NCI-H2171 treated with DMSO at 0.1 percent for 48 hours (cell line): ENCODE results near the gene CTNND2.

ENCODE experiments used
- DNase-seq: peaks from one replicate; lab custom pipeline; 2025; lab: John Stamatoyannopoulos, UW

CTNND2 gene

DNA sequence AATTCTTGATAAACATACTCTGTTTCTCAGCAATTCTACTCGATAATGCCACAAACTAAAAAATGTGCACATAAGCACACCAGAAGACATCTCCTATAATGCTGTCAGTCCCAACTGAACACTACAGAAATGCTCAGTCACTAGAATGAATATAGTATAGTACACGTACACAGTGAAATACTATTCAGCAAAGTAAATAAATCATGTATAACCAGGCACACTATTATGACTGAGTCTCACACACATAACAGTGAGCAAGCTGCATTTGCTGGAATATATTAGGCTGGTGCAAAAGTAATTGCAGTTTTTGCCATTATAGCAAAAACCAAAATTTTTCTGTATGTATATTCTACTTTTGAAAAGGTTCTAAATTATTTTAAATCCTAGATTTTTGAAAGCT, 310.2 kb downstream of the CTNND2 start:
- DNase-seq, result peak; percentile 67

DNA sequence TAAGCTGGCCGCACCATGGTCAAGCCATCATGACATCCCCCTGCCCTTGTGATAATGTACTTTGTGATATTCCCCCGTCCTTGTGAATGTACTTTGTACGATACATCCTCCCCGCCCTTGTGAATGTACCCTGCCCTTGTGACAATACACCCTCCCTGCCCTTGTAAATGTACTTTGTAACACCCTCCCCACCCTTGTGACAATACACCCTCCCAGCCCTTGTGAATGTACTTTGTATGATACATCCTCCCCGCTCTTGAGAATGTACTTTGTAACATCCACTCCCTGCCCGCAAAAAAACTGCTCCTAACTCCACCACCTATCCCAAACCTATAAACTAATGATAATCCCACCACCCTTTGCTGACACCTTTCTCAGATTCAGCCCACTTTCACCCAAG, 313.8 kb downstream of the CTNND2 start:
- DNase-seq, result no peak

DNA sequence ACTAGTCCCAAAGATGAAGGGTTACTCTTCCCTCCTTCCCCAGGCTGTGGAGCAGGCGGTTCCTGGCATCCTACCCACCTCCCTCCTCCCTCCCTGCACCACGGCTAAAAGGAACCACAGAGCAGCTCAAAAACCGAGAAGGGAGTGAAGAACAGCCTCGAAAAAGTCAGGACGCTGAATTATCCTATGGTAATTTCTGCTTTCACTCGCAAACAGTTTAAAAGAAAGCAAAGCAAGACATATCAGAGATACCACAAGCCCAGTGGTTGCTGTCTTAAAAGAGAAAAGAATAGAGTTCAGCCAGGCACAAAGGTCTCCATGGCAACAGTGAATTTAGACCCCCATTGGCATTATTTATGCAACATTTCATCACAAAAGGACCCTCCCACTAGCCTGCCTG, 315.4 kb downstream of the CTNND2 start:
- peak; percentile 88 for DNase-seq

DNA sequence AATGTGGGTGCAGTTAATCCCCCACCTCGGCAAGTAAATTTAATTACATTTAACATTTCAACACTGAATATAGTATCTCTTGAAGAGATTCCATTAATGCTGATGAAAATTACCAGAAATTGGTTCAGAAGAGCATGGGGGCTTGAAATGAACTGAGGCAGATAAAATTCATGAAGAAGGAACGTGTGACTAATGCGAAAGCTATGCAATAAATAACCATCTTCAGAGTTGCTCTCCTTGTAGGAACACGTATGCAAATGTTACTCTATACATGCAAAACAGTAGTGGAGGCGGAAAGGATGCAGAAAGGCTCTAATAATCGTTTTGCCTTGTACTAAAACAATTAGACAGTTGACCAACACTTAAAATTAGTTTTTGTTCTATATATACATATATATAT, 320.2 kb downstream of the CTNND2 start:
- DNase-seq, result no peak

DNA sequence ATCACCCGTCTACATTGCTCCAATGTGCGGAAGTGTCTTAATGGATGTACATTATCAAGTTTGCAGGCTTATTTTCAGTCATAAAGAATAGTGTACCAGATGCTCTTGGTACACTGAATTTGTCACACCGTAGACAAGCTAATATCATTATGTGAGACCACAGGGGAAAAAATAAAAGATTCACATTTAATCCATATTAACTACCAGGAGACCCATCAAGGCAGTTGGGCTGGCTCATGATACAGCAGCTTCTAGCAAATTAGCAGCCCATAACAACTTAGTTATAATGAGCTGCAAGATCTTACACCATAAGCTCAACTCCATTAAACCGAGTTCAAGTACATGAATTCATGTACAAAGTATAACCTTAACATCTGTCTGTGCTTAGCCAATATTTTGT, 324.9 kb downstream of the CTNND2 start:
- DNase-seq, result peak; percentile 26

DNA sequence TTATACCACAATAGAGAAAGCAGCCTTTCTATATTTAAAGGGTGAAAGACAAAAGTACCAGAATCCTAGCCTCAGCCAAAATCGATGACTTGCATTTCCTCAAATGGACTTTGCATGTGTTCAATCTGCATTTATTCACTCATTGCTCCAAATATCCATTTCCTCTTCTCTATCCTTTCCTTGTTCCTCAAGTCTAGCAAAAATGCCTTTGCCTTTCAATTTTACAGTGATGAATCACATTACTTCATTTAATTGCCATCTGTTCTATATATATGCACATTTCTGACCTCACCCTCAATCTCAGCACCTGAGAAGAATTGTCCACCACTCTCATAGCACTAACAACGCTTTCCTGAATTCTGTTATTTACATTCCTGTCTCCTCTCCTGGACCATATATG, 329.5 kb downstream of the CTNND2 start:
- DNase-seq, result no peak

DNA sequence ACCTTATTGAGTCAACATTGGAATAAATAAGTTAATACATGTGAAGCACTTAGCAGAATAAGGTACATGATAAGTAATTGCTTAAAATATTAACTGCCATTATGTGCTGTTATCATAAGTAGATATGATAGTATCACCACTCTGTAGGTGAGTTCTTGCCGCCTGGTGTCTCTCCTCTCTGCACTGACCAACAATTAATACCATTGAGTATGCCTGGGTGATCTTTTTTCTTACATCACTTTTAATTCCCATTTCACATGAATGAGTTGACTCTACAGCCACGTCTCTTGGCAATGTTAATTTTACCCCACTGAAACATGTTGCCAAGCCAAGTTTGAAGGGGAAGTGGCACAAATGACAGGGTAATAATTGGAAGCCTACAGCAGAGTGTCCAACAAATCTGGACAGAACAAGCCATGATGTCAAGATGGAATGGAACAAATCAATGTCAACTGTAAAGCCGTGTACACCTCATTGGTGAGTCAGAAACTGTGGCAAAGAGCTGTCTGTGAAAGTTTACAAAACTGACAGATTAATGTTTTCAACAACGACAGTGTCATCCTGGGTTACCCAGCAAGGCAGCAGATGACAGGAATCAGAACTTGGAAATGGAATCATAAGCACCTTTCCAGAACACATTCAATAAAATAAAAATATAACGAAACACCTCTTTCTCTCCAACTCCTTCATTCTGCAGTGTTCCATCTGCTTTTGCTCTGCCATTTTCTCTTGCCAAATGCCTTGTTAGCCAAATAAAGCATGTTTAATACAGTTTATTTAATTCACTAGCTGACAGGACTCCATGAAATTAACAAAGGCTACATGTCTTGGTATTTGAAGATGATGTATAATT, 330.9 kb downstream of the CTNND2 start:
- no peak for DNase-seq

DNA sequence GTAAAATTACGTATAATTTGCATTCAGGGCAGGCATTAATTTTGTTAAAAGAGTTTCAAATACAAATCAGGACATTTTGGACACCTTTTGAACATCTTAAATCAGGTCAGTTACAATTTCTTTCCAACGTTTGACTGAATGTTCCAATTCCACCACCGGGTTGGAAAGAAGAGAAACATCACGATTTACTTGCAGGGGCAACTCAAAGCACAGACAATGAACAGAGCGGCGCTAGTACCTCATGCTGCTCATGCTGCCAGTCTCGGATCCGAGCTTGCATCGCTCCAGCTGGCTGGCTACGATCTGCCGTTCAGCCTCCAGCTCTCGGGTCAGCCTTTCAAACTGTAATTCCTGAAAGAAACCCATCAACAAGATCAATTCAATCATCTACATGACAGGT, 339.5 kb downstream of the CTNND2 start:
- no peak for DNase-seq

DNA sequence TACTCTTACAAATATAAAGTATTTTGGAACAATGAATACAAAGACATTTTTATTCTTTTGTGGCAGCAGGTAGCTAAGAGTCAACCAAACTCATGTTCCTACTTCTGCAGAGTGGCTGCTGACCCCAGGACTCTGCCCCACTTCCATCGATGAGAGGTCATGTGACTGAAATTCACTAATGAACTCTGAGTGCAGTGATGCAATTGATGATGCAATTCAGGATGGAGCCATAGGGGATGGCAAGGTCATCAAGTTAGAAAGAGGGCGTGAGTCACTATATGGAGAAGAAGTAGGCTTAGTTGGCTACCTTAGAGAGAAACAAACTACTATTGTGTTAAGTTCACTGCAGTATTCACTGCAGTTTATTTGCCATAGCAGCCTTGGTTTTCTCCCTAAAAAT, 340.4 kb downstream of the CTNND2 start:
- no peak for DNase-seq

DNA sequence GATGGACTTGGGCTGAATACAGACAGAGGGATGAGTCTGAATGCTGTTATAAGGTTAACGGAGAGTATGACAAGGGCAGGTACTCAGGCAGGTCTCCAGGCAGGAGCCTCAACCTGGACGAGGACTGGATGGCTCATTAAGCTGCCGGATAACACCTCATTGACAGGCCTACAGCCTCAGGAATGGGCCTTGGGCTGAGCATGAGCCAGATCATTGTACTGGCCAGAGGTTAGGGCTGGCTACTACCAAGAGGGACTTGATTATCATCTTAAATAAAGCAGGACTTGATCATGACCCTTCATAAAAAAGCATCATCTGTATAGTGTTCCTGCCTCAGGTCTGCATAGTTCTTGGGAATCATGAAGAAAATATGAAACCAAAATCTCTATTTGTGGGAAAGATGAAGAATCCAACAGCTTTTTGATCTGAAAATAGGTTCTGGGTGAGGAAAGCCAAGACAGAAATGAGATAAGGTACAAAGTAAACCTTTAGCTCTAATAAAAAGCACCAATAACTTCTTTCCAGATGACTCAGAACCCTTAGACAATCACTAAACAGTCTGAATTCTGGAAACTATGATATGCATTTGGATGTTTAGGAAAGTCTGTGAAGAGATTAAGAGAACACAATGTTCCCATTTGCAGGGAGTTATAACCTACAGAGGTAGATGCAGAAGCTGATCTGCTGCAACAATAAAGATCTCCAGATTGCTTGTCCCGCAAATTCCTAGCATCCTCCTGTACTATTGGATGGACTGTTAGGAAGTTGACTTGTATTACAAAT, 343.1 kb downstream of the CTNND2 start:
- no peak for DNase-seq

DNA sequence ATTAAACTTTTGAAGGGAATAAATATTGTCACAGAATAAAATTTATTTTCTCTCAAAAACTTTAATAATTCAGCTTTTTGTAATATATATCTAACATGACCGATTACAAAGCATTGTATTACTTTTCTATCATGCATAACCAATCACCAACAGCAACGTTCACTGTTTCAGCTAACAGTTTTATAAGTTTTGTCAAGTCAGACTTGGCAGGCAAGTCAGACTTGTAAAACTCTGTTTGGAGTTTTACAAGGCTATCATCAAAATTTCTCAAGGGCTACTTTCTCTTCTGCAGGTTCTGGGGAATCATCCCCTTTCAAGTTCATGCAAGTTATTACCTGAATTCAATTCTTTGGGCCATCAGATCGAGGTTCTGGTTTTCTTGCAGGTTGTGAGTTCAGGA, 347.2 kb downstream of the CTNND2 start:
- DNase-seq, result no peak

DNA sequence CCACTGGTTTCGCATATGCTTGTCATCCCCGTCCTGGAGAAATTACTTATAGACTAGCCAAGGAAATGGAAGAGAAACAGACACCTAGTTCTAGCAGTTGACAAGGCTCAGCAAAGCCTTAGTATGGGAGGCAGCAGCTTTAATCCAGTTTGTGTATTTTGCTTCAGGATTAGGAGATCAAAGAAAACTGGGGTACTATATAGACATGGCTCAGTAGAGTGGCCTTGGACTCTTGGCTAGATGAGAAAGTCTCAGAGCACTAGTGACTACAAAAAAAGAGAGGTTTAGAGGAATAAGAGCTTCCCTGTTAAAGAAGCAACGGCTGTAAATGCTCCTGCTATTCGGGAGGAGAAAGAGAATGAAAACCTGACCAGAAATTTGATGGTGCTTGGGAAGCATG, 349.1 kb downstream of the CTNND2 start:
- DNase-seq, result no peak

DNA sequence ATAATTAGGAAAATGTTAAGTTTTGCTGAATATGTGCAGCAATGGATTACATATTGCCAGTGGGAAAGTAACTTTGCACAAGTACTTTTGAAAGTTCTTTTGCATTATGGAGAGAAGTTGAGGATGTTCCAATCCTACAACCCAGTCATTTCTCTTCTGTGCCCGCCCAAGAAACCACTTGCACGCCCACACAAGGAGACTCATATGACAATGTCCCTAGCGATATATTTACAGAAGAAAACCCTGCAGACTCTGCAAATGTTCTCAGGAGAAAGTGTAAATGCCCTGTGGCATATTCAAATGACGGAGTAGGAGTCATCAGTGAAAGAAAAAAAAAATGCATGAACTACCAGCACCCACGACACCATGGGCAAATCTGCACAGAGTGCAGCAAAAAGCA, 356.5 kb downstream of the CTNND2 start:
- DNase-seq, result no peak

DNA sequence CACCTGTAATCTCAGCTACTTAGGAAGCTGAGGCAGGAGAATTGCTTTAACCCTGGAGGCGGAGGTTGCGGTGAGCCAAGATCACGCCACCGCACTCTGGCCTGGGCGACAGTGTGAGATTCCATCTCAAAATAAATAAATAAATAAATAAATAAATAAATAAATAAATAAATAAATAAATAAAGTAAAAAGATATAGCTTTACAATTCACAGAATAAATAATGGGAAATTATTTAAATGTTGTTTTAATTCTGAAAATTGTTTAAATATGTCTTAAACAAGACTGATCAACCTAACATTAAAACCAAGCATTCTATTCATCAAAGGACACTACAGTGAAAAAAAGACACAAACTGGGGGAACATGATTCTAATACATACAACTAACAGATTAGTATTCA, 357.1 kb downstream of the CTNND2 start:
- no peak for DNase-seq

DNA sequence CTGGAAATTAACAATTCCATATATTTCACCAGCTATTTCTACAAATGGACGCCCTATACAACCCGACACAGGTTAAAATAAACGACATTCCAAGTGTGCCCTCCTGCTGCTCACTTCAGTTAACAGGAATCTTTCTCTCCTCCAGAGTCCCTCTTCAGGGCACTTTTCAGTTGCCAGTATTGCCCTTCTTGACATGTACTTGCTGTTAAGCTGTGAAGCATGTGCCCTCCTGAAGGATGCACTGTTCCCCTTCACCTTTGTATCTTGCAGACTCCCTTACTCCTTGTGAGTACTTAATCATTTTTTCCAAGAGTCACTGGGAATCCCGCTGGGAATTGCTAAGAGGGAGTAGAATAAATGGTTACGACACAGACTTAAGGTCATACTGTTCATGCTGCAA, 364.1 kb downstream of the CTNND2 start:
- DNase-seq, result no peak

DNA sequence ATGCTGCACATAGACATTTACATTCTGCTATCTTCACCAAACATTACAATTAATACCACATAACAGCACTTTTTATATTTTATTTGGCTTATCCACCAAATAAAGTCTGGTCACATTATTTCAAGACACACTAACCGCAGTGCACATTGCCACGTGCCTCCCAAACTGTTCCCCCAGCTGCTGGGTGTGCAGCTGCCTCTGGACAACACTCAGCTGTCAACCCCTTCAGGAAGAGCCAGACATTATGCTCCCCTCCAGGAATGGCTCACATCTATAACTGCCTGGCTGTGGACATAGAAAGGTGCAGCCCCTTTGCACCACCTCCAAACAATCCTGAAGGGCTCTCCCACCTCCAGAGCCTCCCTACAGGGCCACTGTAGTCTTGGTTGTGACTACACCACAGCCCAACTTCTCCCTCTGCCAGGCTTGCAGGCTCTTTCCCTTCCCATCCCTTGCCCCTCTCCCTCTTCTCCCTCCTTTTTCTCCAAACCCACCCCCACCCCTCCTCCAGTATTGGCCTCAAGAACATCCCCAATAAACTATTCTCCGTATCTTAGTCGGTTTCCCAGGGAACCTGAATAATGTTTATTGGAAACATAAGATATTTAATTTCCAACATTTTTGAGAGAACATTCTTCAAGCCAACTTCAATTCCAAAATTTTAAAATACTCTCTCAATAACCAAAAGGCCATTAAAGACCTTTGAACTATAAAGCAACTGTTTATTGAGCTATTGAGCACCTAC, 372.3 kb downstream of the CTNND2 start:
- no peak for DNase-seq

DNA sequence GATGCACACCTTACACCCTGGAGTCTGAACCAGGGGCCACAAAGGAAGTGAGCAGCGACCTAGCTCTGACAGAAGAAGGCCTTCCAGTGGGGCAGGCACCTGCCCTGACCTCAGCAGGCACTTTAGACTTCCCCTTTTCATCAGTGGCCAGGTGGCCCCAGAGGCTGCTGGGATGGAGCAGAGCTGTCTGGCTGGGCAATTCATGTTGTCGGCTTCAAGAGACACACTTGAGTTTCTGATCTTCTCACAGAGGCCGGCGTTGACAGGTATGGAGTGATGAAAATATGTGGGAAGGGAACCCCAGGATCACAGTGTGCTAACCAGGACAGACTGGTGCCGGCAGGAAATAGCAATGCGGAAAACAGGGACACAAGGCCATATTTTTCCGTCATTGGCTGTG, 375.5 kb downstream of the CTNND2 start:
- DNase-seq, result no peak

DNA sequence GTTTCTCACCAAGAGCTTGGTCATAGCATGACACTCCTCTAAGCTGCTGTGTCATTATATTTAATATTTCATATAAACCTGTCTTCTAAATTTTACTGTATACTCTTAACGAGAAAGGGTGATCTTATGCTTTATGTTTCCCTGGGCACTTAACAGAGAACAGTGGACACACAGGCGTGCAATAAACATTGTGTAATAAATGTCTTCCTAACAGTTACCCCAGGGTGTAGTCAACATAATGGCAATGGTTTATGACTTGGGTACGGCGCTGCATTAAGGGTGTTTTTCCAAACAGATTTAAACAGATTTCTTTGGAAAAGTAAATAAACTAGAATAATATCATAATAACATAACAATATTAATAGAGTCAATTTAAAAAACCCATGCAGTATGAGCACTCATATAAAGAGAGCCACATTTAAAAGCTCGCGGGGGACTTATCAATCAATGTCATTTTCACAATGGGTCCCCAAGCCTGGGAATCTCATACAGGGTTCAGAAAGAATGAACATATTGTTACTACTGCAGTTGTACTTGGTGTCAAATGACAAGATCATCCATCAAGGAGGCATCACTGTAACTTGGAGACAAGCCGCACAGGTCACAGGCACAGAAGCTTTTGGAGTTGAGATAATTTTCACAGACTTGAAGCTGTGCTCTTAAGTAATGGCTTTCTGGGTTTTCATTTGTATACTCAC, 376.4 kb downstream of the CTNND2 start:
- peak; percentile 90 for DNase-seq

DNA sequence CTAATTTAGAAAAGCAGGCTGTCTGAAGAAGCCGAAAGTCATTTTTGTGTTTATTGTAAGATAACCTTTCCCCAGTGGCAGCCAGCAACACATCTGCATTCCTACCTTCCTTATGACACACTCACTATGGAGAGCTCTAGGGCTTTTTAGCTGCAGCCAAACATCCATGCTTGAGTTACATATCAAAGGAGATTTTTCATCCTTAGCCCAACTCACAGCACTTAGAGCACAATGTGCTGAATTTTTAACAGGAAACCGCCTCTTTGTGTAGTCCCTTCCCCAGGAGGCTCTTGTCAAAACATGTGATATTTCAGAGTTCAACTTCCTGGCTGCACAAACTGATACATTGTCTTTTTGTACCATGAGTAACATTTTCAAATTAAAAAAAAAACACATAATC, 379.2 kb downstream of the CTNND2 start:
- DNase-seq, result no peak

DNA sequence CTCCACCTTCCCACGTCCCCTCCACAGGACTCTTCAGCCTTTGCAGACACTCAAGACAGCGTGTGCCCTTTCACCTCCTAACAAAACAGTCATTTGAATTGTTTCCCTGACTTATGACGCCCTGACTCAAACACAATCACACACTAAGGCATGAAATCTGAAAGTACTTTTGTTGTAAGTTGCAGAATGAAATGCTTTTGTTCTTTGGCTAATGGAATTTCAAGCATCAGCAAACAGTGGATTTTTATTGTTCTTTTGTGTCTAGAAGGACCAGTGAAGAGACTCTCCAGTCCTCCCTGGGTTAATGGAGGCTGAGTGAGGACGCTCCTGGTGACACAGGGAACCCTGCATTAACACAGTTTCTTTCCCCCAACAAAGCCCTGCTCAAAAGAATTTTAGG, 380.1 kb downstream of the CTNND2 start:
- DNase-seq, result no peak

DNA sequence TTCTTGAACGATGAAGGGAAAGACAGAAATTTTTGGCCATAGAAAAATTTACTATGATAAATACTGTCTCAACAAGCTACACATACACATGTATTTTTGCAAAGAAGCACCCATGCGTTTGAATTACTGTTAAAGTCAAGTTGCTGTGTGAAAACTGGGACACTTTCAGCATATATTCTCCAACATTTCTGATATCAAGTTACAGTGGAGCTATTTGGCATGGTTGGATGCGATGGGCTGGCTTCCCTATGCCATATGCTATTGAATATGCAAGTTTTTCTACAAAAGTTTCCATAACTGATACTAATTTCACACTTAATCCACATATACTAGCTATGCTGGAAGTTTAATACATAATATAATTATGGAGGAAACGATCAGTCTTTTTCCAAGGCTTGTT, 381.4 kb downstream of the CTNND2 start:
- peak; percentile 62 for DNase-seq

DNA sequence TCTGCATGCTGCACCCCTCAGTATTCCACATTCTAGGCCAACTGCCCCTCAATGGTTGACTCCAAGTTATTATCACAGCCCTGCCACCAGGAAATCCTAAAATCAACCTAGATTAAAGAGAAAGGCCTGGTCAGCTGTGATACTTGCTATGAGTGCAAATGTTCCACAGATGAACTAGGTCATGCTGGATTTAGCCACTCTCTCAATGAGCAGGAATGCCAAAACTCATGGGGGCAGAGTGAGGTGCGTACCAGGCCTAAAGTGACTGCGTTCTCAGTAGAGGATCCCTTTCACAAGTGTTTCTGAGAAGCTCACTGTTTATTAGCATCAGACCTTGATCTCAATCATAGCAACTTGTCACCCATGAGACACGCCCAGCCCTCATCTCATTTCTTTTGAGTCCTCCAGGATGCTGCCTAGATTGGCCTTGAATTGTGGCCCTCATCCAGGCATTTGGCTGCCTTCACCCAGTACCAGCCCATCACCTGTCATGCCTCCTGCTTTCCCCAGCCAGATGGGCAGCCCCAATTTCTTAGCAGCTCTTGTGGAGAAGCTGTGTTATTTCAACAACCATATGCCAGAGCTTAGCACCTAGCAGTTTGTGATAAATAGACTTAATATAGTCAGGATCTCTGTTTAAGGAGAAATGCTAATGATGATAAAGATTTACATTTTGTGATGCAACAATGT, 383.9 kb downstream of the CTNND2 start:
- peak; percentile 92 for DNase-seq
